Thoracic aorta (tissue), 2 donors: ENCODE measurements around the gene RNMT. TPM values are rescaled to one million over a fixed set of nuclear protein-coding genes. Genes with fewer than 3 reads are reported as not detected.
"Not testable (repeated sequence)": the region's sequence is repeated elsewhere in the genome, so short reads cannot be mapped to it uniquely, and the experiment has no call there.

ENCODE experiments used
- ATAC-seq: fragments of 150-250 bp; one replicate; pipeline ENCODE4 v1.8.0; 2017; ENCODE audit warnings: low read depth; ENCODE audit not compliant: insufficient number of reproducible peaks, low FRiP score
- DNase-seq: peaks from one replicate; pipeline ENCODE4 v3.0.0-alpha.2; 2020; ENCODE audit warnings: low spot score
- H3K27ac ChIP-seq, 2 donors: fragments of 200-600 bp; sonication (generic); 1 replicate in 1 of 2; 2 replicates in 1 of 2; pipeline ENCODE4 v1.5.1; 2016; ENCODE audit warnings: mild to moderate bottlenecking in 2 of 2, moderate library complexity in 2 of 2
- H3K27me3 ChIP-seq: fragments of 200-600 bp; sonication (generic); replicated peaks from 2 replicates; pipeline ENCODE4 v1.6.0; 2016; ENCODE audit warnings: mild to moderate bottlenecking; ENCODE audit not compliant: insufficient read depth
- H3K36me3 ChIP-seq: fragments of 200-600 bp; sonication (generic); one replicate; pipeline ENCODE4 v1.5.1; 2016
- H3K4me1 ChIP-seq, 2 donors: fragments of 200-600 bp; sonication (generic); 1 replicate in 1 of 2; 2 replicates in 1 of 2; pipeline versions ENCODE4 v1.5.1 to v1.6.0; 2016; ENCODE audit warnings: low read depth in 2 of 2, mild to moderate bottlenecking in 1 of 2; ENCODE audit not compliant: control insufficient read depth in 1 of 2
- H3K4me3 ChIP-seq: fragments of 200-600 bp; sonication (generic); 2 replicates; pipeline ENCODE4 v1.5.1; 2016; ENCODE audit warnings: mild to moderate bottlenecking
- H3K9me3 ChIP-seq: fragments of 200-600 bp; sonication (generic); 2 replicates; pipeline ENCODE4 v1.5.1; 2016
- total RNA-seq, 2 donors: library from RNA; depleted of rRNA; stranded (reverse); fragments of >200 nt; gene quantifications; one replicate each; pipeline versions ENCODE4 v1.1.0 to v1.2.3, GENCODE V29; 2016
- TF ChIP-seq, protein P1 (sequence below): fragments of 200-600 bp; sonication (generic); IDR thresholded peaks from one replicate; pipeline ENCODE4 v1.5.1; 2019; ENCODE audit warnings: antibody characterized with exemption

Gene RNMT
- total RNA-seq, 2 donors from 2014 or later, result 19.0 to 27.6 TPM

DNA sequence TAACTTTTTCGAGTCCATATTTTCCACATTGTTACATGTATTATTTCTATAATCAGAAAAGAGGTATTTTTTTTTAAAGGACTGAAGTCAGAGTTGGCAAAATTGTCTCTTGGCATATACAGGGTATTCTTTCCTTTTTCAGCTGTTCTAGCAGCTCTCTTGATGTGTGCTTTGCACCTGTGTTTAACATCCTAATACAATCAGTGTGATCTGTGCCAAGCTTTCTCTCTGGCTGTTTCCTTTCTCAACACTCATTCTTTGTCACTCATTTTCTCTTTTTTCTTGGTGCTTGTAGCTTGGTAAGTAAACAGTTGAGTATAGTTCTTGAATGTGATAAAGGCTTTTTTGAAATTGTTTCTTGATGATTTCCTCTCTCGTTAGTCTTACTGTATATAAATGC is 9.2 kb downstream of the RNMT start:
- H3K36me3 ChIP-seq, result peaks cover 13% of the 10 kb centered on the region
- no peak for DNase-seq
- no peaks in the 10 kb centered on the region for H3K27me3 ChIP-seq
- H3K4me1 ChIP-seq, result no peaks in the 10 kb centered on the region
- H3K27ac ChIP-seq, result no peak overlapping the region
- no peak for ATAC-seq
- H3K4me3 ChIP-seq, result no peak overlapping the region
- H3K9me3 ChIP-seq, result no peaks in the 10 kb centered on the region
- TF ChIP-seq, protein P1, sequence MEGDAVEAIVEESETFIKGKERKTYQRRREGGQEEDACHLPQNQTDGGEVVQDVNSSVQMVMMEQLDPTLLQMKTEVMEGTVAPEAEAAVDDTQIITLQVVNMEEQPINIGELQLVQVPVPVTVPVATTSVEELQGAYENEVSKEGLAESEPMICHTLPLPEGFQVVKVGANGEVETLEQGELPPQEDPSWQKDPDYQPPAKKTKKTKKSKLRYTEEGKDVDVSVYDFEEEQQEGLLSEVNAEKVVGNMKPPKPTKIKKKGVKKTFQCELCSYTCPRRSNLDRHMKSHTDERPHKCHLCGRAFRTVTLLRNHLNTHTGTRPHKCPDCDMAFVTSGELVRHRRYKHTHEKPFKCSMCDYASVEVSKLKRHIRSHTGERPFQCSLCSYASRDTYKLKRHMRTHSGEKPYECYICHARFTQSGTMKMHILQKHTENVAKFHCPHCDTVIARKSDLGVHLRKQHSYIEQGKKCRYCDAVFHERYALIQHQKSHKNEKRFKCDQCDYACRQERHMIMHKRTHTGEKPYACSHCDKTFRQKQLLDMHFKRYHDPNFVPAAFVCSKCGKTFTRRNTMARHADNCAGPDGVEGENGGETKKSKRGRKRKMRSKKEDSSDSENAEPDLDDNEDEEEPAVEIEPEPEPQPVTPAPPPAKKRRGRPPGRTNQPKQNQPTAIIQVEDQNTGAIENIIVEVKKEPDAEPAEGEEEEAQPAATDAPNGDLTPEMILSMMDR, result no peak

DNA sequence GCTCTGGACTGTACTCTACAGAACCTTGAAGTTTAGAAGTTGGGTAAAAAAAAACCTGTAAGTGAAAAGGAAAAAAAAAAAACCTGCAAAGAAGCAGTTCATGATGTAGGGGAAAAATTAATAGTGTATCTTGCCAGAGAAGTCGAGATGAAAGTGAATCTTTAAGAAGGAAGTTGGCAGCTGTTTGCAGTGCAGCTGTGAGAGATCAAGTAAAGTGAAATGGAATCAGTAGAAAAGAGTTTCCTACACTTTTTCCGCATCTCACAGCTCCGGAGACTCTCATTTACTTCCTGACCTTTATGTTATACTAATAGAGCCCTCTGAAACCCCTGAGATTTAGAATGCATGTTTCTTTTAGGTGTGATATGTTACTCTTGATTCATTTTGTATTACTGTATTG is 19.2 kb downstream of the RNMT start:
- no peak overlapping the region for H3K27ac ChIP-seq
- no peaks in the 10 kb centered on the region for H3K9me3 ChIP-seq
- H3K36me3 ChIP-seq, result peaks cover 44% of the 10 kb centered on the region
- H3K27me3 ChIP-seq, result no peaks in the 10 kb centered on the region
- H3K4me1 ChIP-seq, result no peaks in the 10 kb centered on the region
- H3K4me3 ChIP-seq, result no peak overlapping the region
- TF ChIP-seq, protein P1, result no peak
- DNase-seq (no peak), ATAC-seq (no peak)

DNA sequence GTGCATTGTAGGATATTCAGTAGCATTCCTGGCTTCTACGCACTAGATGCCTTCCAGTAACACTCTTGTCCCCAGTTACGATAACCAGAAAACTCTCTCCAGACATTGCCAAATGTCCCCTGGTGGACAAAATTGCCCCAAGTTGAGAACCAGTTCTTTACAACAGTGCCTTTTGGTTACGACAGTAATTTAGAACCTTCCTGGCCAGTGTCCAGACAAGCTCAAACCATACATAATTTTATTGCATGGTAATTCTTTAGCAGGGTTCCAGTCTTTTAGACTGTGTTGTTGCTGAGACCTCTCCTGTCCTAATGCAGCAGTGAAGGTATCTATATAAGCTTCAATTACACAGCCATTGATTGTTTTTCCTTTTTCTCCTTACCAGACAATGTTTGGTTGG is 20.2 kb downstream of the RNMT start:
- Histone ChIP-seq H3K4me3 (no peak overlapping the region), H3K36me3 (peaks cover 46% of the 10 kb centered on the region), H3K27me3 (no peaks in the 10 kb centered on the region), H3K4me1 (no peaks in the 10 kb centered on the region), H3K27ac (no peak overlapping the region), H3K9me3 (no peaks in the 10 kb centered on the region)
- DNase-seq, result no peak
- TF ChIP-seq, protein P1, result no peak
- no peak for ATAC-seq

DNA sequence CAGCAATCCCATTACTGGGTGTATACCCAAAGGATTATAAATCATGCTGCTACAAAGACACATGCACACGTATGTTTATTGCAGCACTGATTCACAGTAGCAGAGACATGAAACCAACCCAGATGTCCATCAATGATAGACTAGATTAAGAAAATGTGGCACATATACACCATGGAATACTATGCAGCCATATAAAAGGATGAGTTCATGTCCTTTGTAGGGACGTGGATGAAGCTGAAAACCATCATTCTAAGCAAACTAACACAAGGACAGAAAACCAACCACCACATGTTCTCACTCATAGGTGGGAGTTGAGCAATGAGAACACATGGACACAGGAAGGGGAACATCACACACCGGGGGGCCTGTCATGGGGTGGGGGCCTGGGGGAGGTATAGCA is 25.1 kb downstream of the RNMT start:
- ATAC-seq, DNase-seq, H3K27ac ChIP-seq, H3K4me1 ChIP-seq, H3K4me3 ChIP-seq, H3K27me3 ChIP-seq, H3K9me3 ChIP-seq: not testable (repeated sequence)
- peaks cover 24% of the 10 kb centered on the region for H3K36me3 ChIP-seq

DNA sequence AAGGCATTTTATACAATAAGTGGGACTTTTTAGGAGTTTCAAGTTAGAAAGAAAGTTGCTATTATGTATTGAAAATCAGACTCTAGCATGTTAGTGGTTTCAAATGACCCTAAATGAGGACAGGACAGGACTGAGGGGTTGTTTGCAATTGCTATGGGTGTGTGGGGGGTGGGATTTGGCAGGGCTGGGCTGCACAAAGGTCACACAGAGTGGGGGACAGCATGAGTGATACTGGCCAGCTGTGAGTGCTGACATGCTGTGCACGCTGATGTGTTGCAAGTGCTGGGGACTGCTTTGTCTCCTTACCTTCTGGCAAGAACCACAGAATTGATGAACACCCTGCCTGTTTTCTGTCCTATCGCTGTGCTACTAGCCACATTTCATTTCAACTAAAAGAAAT is 29.8 kb downstream of the RNMT start:
- ATAC-seq (no peak), DNase-seq (no peak)
- TF ChIP-seq, protein P1, result no peak
- H3K4me1 ChIP-seq, result no peaks in the 10 kb centered on the region
- H3K27me3 ChIP-seq, result no peaks in the 10 kb centered on the region
- H3K36me3 ChIP-seq, result peaks cover 32% of the 10 kb centered on the region
- H3K9me3 ChIP-seq, result no peaks in the 10 kb centered on the region
- H3K4me3 ChIP-seq, result no peak overlapping the region
- no peak overlapping the region for H3K27ac ChIP-seq

DNA sequence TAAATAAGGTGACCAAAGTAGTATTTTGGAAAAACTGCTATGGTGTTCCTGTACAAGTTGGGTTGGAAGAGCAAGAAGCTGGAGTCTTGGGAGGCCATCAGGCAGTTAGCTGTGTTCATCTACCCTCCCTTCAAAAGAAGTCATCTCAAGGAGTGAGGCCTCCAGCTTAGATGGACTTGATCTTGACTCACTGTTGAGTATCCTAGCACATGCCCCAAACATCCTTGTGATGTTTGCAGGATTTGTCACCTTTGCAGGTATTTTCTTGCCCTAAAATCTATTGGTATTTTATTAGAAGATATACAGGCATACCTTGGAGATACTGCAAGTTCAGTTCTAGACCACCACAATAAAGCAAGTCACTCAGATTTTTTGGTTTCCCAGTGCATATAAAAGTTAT is 30.2 kb downstream of the RNMT start:
- DNase-seq (no peak), ATAC-seq (no peak)
- Histone ChIP-seq H3K27me3 (no peaks in the 10 kb centered on the region), H3K36me3 (peaks cover 34% of the 10 kb centered on the region), H3K27ac (no peak overlapping the region), H3K9me3 (no peaks in the 10 kb centered on the region), H3K4me1 (no peaks in the 10 kb centered on the region), H3K4me3 (no peak overlapping the region)
- TF ChIP-seq, protein P1, result no peak
